Progenitor cell of endocrine pancreas (in vitro differentiated cells): ENCODE data around the gene PTH1R. TPM values are rescaled to one million over a fixed set of nuclear protein-coding genes. Genes with fewer than 3 reads are reported as not detected.
A peak's percentile ranks its signal among the peaks of the same experiment; 100 is the strongest.

Experiments used
- DNase-seq: peaks from one replicate; pipeline ENCODE4 v3.0.0; 2021; ENCODE audit warnings: low spot score; ENCODE audit not compliant: unreplicated experiment
- H3K27ac Mint-ChIP-seq: 2 replicates; pipeline ENCODE4 v1.8.0; 2021; ENCODE audit warnings: mild to moderate bottlenecking, moderate library complexity, mixed read lengths
- H3K27me3 Mint-ChIP-seq: 2 replicates; pipeline ENCODE4 v1.8.0; 2021; ENCODE audit warnings: mixed read lengths
- H3K36me3 Mint-ChIP-seq: 2 replicates; pipeline ENCODE4 v1.8.0; 2022; ENCODE audit warnings: mixed read lengths; ENCODE audit not compliant: insufficient read depth
- H3K4me1 Mint-ChIP-seq: 2 replicates; pipeline ENCODE4 v1.8.0; 2021; ENCODE audit warnings: low read depth, mixed read lengths
- H3K4me3 Mint-ChIP-seq: 2 replicates; pipeline ENCODE4 v1.8.0; 2021; ENCODE audit warnings: low read depth, mild to moderate bottlenecking, moderate library complexity, mixed read lengths
- H3K9me3 Mint-ChIP-seq: 2 replicates; pipeline ENCODE4 v1.8.0; 2021; ENCODE audit warnings: low read depth, mixed read lengths
- CTCF ChIP-seq: fragments of 200-600 bp; sonication (generic); IDR thresholded peaks from one replicate; pipeline ENCODE4 v1.5.0; 2021; ENCODE audit warnings: antibody characterized with exemption, mild to moderate bottlenecking; ENCODE audit not compliant: unreplicated experiment
- total RNA-seq: library from RNA; stranded (reverse); gene quantifications from 2 replicates; pipeline ENCODE4 v1.2.1, GENCODE V29; 2021

The PTH1R gene
- total RNA-seq, 1 donor from 2014 or later: 0.26 TPM

GRCh38 chr3:46894256-46894655 lies 16.7 kb downstream of the PTH1R start:
- H3K9me3 Mint-ChIP-seq: no peaks in the 10 kb centered on the region
- TF ChIP-seq CTCF: no peak
- H3K27ac Mint-ChIP-seq: no peak overlapping the region
- peaks cover 4% of the 10 kb centered on the region for H3K4me1 Mint-ChIP-seq
- no peaks in the 10 kb centered on the region for H3K36me3 Mint-ChIP-seq
- H3K27me3 Mint-ChIP-seq: peaks cover 58% of the 10 kb centered on the region
- no peak overlapping the region for H3K4me3 Mint-ChIP-seq
- no peak for DNase-seq

- peak; percentile 82 for TF ChIP-seq CTCF
- Mint-ChIP-seq H3K9me3 (no peaks in the 10 kb centered on the region), H3K4me3 (no peak overlapping the region), H3K27me3 (peaks cover 51% of the 10 kb centered on the region), H3K27ac (no peak overlapping the region), H3K36me3 (no peaks in the 10 kb centered on the region), H3K4me1 (peaks cover 4% of the 10 kb centered on the region)
- peak; percentile 61 for DNase-seq
Observed at GRCh38 chr3:46895204-46895660, 17.7 kb downstream of the PTH1R start.

- H3K4me3 Mint-ChIP-seq: no peak overlapping the region
- peaks cover 4% of the 10 kb centered on the region for H3K4me1 Mint-ChIP-seq
- H3K9me3 Mint-ChIP-seq: no peaks in the 10 kb centered on the region
- no peaks in the 10 kb centered on the region for H3K36me3 Mint-ChIP-seq
- H3K27ac Mint-ChIP-seq: no peak overlapping the region
- H3K27me3 Mint-ChIP-seq: peaks cover 48% of the 10 kb centered on the region
- TF ChIP-seq CTCF: no peak
- no peak for DNase-seq
Observed at GRCh38 chr3:46895761-46896160, 18.2 kb downstream of the PTH1R start.

GRCh38 chr3:46896386-46896785 lies 18.9 kb downstream of the PTH1R start:
- Mint-ChIP-seq H3K27me3 (peaks cover 41% of the 10 kb centered on the region), H3K9me3 (no peaks in the 10 kb centered on the region), H3K4me3 (no peak overlapping the region)

GRCh38 chr3:46897031-46897430 lies 19.5 kb downstream of the PTH1R start:
- peaks cover 2% of the 10 kb centered on the region for H3K4me1 Mint-ChIP-seq
- H3K36me3 Mint-ChIP-seq: no peaks in the 10 kb centered on the region
- H3K27me3 Mint-ChIP-seq: peaks cover 35% of the 10 kb centered on the region
- H3K9me3 Mint-ChIP-seq: no peaks in the 10 kb centered on the region
- no peak overlapping the region for H3K4me3 Mint-ChIP-seq
- no peak for DNase-seq
- H3K27ac Mint-ChIP-seq: no peak overlapping the region
- no peak for TF ChIP-seq CTCF

More at GRCh38 chr3:46896386-46896785, 18.9 kb downstream of the PTH1R start:
- DNase-seq: no peak
- no peak for TF ChIP-seq CTCF
- Mint-ChIP-seq H3K27ac (no peak overlapping the region), H3K4me1 (peaks cover 4% of the 10 kb centered on the region), H3K36me3 (no peaks in the 10 kb centered on the region)
